Left lung (tissue), 10 donors: ENCODE measurements around the gene OGG1. TPM values are rescaled to one million over a fixed set of nuclear protein-coding genes. Genes with fewer than 3 reads are reported as not detected.

ENCODE experiments used
- ATAC-seq: fragments of 200-7000 bp; cut with Tn5 transposase; one replicate; pipeline ENCODE4 v1.9.1; 2020; ENCODE audit warnings: moderate library complexity
- DNase-seq, 4 donors: peaks; one replicate each; pipeline ENCODE4 v3.0.0-alpha.2; 2013 to 2020
- H3K27ac ChIP-seq, 2 donors: fragments of 200-600 bp; sonication (generic) in 1 of 2; one replicate each; pipeline versions ENCODE4 v1.5.0 to v1.8.0; 2020 to 2021
- H3K27me3 ChIP-seq, 2 donors: fragments of 200-600 bp; sonication (generic) in 1 of 2; one replicate each; pipeline versions ENCODE4 v1.5.0 to v1.8.0; 2020 to 2021
- H3K36me3 ChIP-seq, 2 donors: fragments of 200-600 bp; sonication (generic) in 1 of 2; one replicate each; pipeline versions ENCODE4 v1.5.0 to v1.8.0; 2020 to 2021
- H3K4me1 ChIP-seq, 2 donors: fragments of 200-600 bp; one replicate each; pipeline ENCODE4 v1.8.0; 2021
- H3K4me3 ChIP-seq, 2 donors: fragments of 200-600 bp; sonication (generic) in 1 of 2; one replicate each; pipeline versions ENCODE4 v1.5.0 to v1.8.0; 2020 to 2021; ENCODE audit warnings: mild to moderate bottlenecking in 1 of 2
- H3K9me3 ChIP-seq, 2 donors: fragments of 200-600 bp; sonication (generic) in 1 of 2; one replicate each; pipeline versions ENCODE4 v1.5.0 to v1.8.0; 2020 to 2021
- intact Hi-C, 2 donors: fragments of 100-400 bp; cut with DNase I; formaldehyde crosslinking; loops; one replicate each; pipeline versions ENCODE4 v1.11.2 to v1.14.2; 2022
- polyA plus RNA-seq, 6 donors: library from polyadenylated mRNA; unstranded; fragments of 120-200 nt; gene quantifications; one replicate each; pipeline ENCODE4 v1.2.1, GENCODE V29; 2013; ENCODE audit not compliant: insufficient read length in 6 of 6
- total RNA-seq, 2 donors: library from RNA; stranded (reverse); fragmentation: NEBNext Ultra II Directional; extraction: Animal tissue kit (Norgen Biotek cat#: 25700); gene quantifications; one replicate each; pipeline ENCODE4 v1.2.1, GENCODE V29; 2021
- TF ChIP-seq, protein P1 (sequence below), 2 donors: fragments of 200-600 bp; sonication (generic) in 1 of 2; IDR thresholded peaks; one replicate each; pipeline versions ENCODE4 v1.5.0 to v1.8.0; 2021; ENCODE audit warnings: antibody characterized with exemption in 2 of 2
- donor health status: DM: no; HTN: yes; CAD: no.
- donor health status: DM: no; HTN: no; CAD: no.

Gene OGG1
- total and polyA plus RNA-seq, 8 donors: 19.9 to 73.1 (median 68.8) TPM

DNA sequence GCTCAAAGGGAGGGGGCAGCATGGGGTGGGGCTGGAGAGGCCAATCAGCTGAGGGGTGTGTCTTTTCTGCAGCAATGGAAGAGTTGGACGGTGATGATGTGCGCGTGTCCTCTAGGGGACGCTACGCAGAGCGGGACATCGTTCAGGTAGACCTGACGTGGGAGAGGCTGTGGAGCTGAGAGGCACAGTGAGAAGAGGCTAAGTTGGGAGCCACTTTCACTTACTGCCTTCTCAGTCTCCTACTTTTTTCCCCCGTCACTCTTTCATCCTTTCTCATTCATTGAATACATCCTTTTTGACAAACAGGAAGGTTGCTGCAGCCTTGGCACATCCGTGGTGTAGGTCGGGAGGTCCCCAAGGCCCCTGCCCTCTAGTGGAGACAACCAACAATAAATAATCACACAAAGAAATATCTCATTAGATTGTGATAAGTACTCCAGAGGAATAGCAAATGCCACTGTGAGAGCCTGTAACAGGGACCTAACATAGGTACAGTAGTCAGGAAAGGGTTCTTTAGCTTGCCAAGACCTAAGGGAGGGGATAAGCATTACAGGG is 22.6 kb upstream of the OGG1 start:
- TF ChIP-seq, protein P1, sequence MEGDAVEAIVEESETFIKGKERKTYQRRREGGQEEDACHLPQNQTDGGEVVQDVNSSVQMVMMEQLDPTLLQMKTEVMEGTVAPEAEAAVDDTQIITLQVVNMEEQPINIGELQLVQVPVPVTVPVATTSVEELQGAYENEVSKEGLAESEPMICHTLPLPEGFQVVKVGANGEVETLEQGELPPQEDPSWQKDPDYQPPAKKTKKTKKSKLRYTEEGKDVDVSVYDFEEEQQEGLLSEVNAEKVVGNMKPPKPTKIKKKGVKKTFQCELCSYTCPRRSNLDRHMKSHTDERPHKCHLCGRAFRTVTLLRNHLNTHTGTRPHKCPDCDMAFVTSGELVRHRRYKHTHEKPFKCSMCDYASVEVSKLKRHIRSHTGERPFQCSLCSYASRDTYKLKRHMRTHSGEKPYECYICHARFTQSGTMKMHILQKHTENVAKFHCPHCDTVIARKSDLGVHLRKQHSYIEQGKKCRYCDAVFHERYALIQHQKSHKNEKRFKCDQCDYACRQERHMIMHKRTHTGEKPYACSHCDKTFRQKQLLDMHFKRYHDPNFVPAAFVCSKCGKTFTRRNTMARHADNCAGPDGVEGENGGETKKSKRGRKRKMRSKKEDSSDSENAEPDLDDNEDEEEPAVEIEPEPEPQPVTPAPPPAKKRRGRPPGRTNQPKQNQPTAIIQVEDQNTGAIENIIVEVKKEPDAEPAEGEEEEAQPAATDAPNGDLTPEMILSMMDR (IDR thresholded peaks at IDR 0.05): no peak
- DNase-seq (no peak), ATAC-seq (no peak)
- H3K4me1 ChIP-seq: peaks cover 0 to 8% of the 10 kb centered on the region in 2 donors
- intact Hi-C loops: no loop called here
- H3K9me3 ChIP-seq: no peaks in the 10 kb centered on the region
- no peak overlapping the region for H3K4me3 ChIP-seq
- H3K27me3 ChIP-seq: no peaks in the 10 kb centered on the region
- no peaks in the 10 kb centered on the region for H3K36me3 ChIP-seq
- no peak overlapping the region for H3K27ac ChIP-seq

GRCh38 chr3:9727743-9728142 is 22.0 kb upstream of the OGG1 start:
- H3K27me3 ChIP-seq: no peaks in the 10 kb centered on the region
- H3K36me3 ChIP-seq: no peaks in the 10 kb centered on the region
- H3K4me1 ChIP-seq: peaks cover 3 to 14% of the 10 kb centered on the region in 2 donors
- ATAC-seq (no peak), DNase-seq (no peak)
- TF ChIP-seq, protein P1 (IDR thresholded peaks at IDR 0.05): no peak
- H3K9me3 ChIP-seq: no peaks in the 10 kb centered on the region
- no peak overlapping the region for H3K4me3 ChIP-seq
- H3K27ac ChIP-seq: no peak overlapping the region
- intact Hi-C loops: no loop called here

DNA sequence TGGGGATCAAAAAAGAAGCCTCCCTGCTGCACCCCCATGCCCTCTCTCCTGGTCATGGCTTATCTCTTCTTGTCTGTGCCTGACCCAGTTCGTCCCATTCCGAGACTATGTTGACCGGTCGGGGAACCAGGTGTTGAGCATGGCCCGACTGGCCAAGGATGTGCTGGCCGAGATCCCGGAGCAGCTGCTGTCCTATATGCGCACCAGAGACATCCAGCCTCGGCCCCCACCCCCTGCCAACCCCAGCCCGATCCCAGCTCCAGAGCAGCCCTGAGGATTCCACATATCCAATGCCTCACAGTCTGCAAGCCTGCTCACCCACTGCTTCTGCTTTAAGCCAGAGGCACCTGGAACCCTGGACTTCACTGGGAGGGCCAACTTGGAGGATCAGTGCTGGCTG is 20.3 kb upstream of the OGG1 start:
- Histone ChIP-seq H3K9me3 (no peaks in the 10 kb centered on the region), H3K27me3 (no peaks in the 10 kb centered on the region), H3K4me3 (no peak overlapping the region), H3K27ac (no peak overlapping the region), H3K4me1 (peaks cover 12 to 31% of the 10 kb centered on the region in 2 donors), H3K36me3 (peaks cover 0 to 3% of the 10 kb centered on the region in 2 donors)
- TF ChIP-seq, protein P1 (IDR thresholded peaks at IDR 0.05): no peak
- intact Hi-C loops: no loop called here
- DNase-seq (no peak), ATAC-seq (no peak)

DNA sequence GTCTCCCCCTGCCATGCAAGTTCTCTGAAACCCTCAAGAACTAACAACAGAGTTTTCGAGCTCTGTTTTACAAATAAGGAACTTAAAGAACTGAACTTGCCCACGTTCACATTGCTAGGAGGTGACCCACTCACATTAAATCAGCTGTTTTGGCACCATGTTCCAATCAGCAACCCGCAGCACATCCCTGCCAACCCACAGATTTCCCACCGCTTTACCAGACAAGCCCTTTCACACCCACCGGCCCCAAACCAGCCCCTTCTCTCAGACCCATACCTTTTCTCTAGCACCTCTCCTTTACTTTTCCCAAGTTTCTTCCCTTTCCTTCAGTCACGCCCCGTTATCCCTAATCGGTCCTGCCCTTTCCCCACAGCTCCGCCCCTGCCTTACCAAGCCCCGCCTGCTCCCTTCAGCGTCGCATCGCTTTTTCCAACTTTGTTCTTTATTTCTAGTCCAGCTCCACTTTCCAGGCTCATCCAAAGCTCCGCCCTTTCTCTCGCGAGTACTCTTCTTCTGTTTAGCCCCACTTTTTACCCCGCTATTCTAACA is 19.0 kb upstream of the OGG1 start:
- H3K36me3 ChIP-seq: peaks cover 0 to 16% of the 10 kb centered on the region in 2 donors
- ATAC-seq (peak; percentile 76), DNase-seq (peak in 1 of 4 donors; percentile 88)
- TF ChIP-seq, protein P1 (IDR thresholded peaks at IDR 0.05): no peak
- intact Hi-C loops: no loop called here
- no peaks in the 10 kb centered on the region for H3K9me3 ChIP-seq
- H3K4me1 ChIP-seq: peaks cover 12 to 44% of the 10 kb centered on the region in 2 donors
- H3K27me3 ChIP-seq: no peaks in the 10 kb centered on the region
- H3K4me3 ChIP-seq: peak overlapping the region; percentile 42 to 99
- peak overlapping the region; percentile 98 for H3K27ac ChIP-seq

DNA sequence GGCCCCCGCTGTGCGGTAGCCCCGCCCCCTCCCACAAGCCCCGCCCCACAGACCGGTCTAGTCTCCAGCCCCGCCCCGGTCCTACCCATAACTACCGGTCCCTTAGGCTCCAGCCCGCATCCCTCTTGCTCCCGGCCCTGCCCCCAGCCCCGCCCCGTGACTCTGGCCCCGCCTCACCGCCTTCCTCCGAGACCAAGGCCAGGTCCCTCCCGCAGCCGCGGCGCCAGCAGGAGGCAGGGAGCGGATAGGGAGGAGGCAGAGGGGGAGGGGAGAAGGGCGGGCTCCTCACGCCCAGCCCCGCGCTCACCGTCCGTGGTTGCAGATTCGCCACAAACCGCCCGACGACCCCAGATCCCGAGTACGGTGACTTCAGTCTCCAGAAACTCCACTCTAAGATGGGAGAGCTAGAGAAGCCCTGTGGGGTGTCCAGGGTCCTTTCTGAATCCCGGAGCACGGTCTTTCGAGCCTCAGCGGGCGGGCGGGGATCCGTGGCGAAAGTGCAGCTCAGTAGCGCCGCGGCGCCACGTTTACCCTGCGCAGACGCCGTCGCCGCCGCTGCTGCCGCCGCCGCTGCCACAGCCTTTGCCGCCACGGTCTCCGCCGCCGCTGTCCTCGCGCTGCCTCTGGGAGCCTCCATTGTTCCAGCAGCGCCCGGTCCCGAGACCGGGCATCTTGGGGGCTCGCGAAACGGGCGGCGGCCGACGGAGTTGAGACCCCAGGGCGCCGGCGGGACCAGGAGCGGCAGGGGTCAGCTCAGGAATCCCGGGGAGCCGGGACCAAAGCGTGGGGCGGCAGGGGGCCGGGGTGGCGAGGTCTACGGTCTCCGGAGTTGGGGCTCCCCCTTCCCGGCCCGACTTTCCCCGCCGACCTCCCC is 18.3 kb upstream of the OGG1 start, which contains the start of gene BRPF1:
BRPF1 (plus strand) TSS at position 530 of the 874 bp plus-strand sequence. CDS start 2,406 bp downstream, outside the sequence.
- Histone ChIP-seq H3K4me3 (peak within 1 kb of the TSS; percentile 97 to 99), H3K27me3 (no peaks in the 10 kb centered on the region), H3K9me3 (no peaks in the 10 kb centered on the region), H3K27ac (peak within 1 kb of the TSS; percentile 98), H3K4me1 (peaks cover 12 to 44% of the 10 kb centered on the region in 2 donors), H3K36me3 (peaks cover 0 to 23% of the 10 kb centered on the region in 2 donors)
- TF ChIP-seq, protein P1 (IDR thresholded peaks at IDR 0.05): no peak
- ATAC-seq (peak; percentile 98), DNase-seq (peak; percentile 99 to 100 (median 100))
- intact Hi-C loops: no loop called here
